K562 (cell line): ENCODE measurements around the gene DLGAP3. TPM values are rescaled to one million over a fixed set of nuclear protein-coding genes. Genes with fewer than 3 reads are reported as not detected.
A peak's percentile ranks its signal among the peaks of the same experiment; 100 is the strongest.

ENCODE experiments used
- CHD1 ChIP-seq: fragments of 200-600 bp; sonication (generic); IDR thresholded peaks from one replicate; pipeline ENCODE4 v1.6.1; 2012; ENCODE audit warnings: mild to moderate bottlenecking, moderate library complexity, low read length, inconsistent platforms
- E4F1 ChIP-seq: fragments of 250-450 bp; sonication (Bioruptor Pico); IDR thresholded peaks from 2 replicates; pipeline ENCODE4 v1.5.0; 2021; ENCODE audit warnings: mild to moderate bottlenecking, borderline replicate concordance
- GTF2E2 ChIP-seq: fragments of 200-800 bp; sonication (Bioruptor generic); IDR thresholded peaks from 2 replicates; pipeline ENCODE4 v1.6.1; 2016; ENCODE audit warnings: missing genetic modification characterization, missing compliant biosample characterization
- LCOR ChIP-seq: sonication (generic); formaldehyde crosslinking; IDR thresholded peaks from 2 replicates; pipeline ENCODE4 v1.8.0; 2022; ENCODE audit warnings: mild to moderate bottlenecking, missing genetic modification reagents
- MAFK ChIP-seq: IDR thresholded peaks from 2 replicates; pipeline ENCODE4 v1.6.1; 2011; ENCODE audit warnings: low read length, improper control_type of control experiment
- MEF2D ChIP-seq: conservative IDR thresholded peaks from 2 replicates; pipeline ENCODE4 v1.6.1; 2016; ENCODE audit warnings: low read depth, missing genetic modification characterization, missing compliant biosample characterization
- MLX ChIP-seq, 2 experiments: fragments of 450-650 bp in 1 of 2; sonication (generic) in 1 of 2; formaldehyde crosslinking; conservative IDR thresholded peaks; 2 replicates each; pipeline versions ENCODE4 v1.4.0 to v1.8.1; 2020 to 2022; ENCODE audit warnings: mild to moderate bottlenecking in 1 of 2, missing genetic modification reagents in 1 of 2
- NFRKB ChIP-seq: fragments of 450-650 bp; IDR thresholded peaks from 2 replicates; pipeline ENCODE4 v1.6.1; 2016; ENCODE audit warnings: low read depth
- NR3C1 ChIP-seq: sonication (generic); formaldehyde crosslinking; IDR thresholded peaks from 2 replicates; pipeline ENCODE4 v1.8.1; 2022; ENCODE audit warnings: missing genetic modification reagents
- PURB ChIP-seq: sonication (generic); formaldehyde crosslinking; IDR thresholded peaks from 2 replicates; pipeline ENCODE4 v1.9.0; 2021; ENCODE audit warnings: low read depth, mild to moderate bottlenecking, missing genetic modification reagents
- RBM25 ChIP-seq: fragments of 200-400 bp; formaldehyde crosslinking; IDR thresholded peaks from 2 replicates; pipeline ENCODE4 v1.6.1; 2018; ENCODE audit warnings: low read length, low read depth, moderate library complexity; ENCODE audit not compliant: severe bottlenecking
- TAF7 ChIP-seq: fragments of 450-650 bp; IDR thresholded peaks from 2 replicates; pipeline ENCODE4 v1.6.1; 2016; ENCODE audit warnings: missing genetic modification characterization, missing compliant biosample characterization
- ZBTB7A ChIP-seq: IDR thresholded peaks from 2 replicates; pipeline ENCODE4 v1.6.1; 2011; ENCODE audit warnings: low read depth, mild to moderate bottlenecking, low read length, moderate library complexity, borderline replicate concordance; ENCODE audit not compliant: control insufficient read depth
- ZFP1 ChIP-seq: fragments of 450-650 bp; formaldehyde crosslinking; IDR thresholded peaks from 2 replicates; pipeline ENCODE4 v1.4.0; 2020; ENCODE audit warnings: mild to moderate bottlenecking, mixed read lengths
- ZNF511 ChIP-seq: sonication (generic); formaldehyde crosslinking; IDR thresholded peaks from 2 replicates; pipeline ENCODE4 v1.8.0; 2022; ENCODE audit warnings: mild to moderate bottlenecking, missing genetic modification reagents
- ZNF592 ChIP-seq: fragments of 450-650 bp; IDR thresholded peaks from 2 replicates; pipeline ENCODE4 v1.6.1; 2017; ENCODE audit warnings: antibody characterized with exemption, mild to moderate bottlenecking
- polyA plus RNA-seq, 8 experiments: library from polyadenylated mRNA; depleted of rRNA in 4 of 8; stranded (reverse) in 5 of 8; unstranded in 3 of 8; fragments of >200 nt; fragmentation: Nextera tagmentation in 2 of 8; fragmentation: Illumina TruSeq in 1 of 8; extraction: Ambion mirVana in 2 of 8; extraction: Trizol in 1 of 8; gene quantifications; 2 replicates each; pipeline versions ENCODE4 v1.2.1 to v1.2.3, GENCODE V29; 2011 to 2014; ENCODE audit warnings: inconsistent platforms in 1 of 8, missing spikeins in 1 of 8
- total RNA-seq, 7 experiments: library from RNA; depleted of rRNA in 6 of 7; stranded (reverse); fragments of >200 nt in 6 of 7; fragmentation: Illumina TruSeq in 2 of 7; extraction: Trizol in 2 of 7; gene quantifications; 2 replicates each; pipeline versions ENCODE4 v1.2.1 to v1.2.3, GENCODE V29; 2011 to 2021; ENCODE audit warnings: low replicate concordance in 1 of 7
- TF ChIP-seq, protein P1 (sequence below): fragments of 450-650 bp; formaldehyde crosslinking; IDR thresholded peaks from 2 replicates; pipeline ENCODE4 v1.4.0; 2020; ENCODE audit warnings: mild to moderate bottlenecking

Gene DLGAP3
- total and polyA plus RNA-seq, 9 of the 15 experiments (the other 6 are each of a cell fraction or from before 2014, with no cell fraction given): 0.01 to 0.16 (median 0.07) TPM; not detected in 6

DNA sequence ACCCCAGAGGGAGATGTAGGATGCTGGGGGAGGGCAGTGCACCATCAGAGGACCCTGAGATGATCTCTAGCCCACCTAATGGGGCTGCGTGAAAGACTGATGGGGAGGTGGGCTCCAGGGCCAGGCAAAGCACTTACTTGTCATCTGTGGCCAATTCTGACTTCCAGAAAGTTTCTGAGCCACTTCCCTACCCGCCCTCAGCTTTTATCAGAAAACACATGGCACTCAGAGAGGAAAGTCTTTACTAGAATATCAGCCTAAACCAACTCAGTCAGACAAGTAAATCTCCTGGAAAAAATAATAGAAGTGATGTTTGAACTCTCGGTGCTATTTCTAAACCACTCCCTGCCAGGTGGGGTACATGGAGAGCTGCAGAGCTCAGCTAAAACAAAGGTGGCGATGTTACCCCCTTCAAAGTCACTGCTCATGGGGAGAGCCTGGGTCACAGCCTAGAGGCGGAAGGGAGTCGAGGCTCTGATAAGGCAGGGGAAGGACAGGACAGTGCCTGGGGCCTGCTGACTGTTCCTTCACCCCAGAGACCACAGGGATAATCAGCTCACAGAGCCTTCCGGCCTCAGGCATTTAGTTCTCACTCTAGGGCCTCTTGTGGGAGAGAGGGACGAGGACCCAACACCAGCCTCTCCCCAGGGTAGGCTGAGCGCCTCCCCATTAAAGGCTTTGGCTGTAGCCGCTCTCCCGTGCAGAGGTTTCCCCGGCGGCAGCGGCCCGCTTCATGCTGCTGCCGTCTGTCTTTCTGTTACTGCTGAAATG, 84.1 kb downstream of the DLGAP3 start (continued):
- TF ChIP-seq E4F1 (no peak), NR3C1 (CRISPR knock-in tag) (no peak), LCOR (no peak; the same call in 1 of the 2 replicates), MAFK (no peak), ZNF592 (peak; percentile 76), PURB (CRISPR knock-in tag) (no peak), RBM25 (no peak), ZBTB7A (peak; percentile 43; the same call in 1 of the 2 replicates), TAF7 (tag) (no peak), ZFP1 (CRISPR knock-in tag) (no peak), MEF2D (tag) (no peak), NFRKB (peak; percentile 25; the same call in 1 of the 2 replicates), ZNF511 (CRISPR knock-in tag) (no peak), CHD1 (no peak), GTF2E2 (tag) (no peak), MLX (CRISPR knock-in tag; conservative IDR thresholded peaks at IDR 0.05) (no peak)
- TF ChIP-seq, protein P1, sequence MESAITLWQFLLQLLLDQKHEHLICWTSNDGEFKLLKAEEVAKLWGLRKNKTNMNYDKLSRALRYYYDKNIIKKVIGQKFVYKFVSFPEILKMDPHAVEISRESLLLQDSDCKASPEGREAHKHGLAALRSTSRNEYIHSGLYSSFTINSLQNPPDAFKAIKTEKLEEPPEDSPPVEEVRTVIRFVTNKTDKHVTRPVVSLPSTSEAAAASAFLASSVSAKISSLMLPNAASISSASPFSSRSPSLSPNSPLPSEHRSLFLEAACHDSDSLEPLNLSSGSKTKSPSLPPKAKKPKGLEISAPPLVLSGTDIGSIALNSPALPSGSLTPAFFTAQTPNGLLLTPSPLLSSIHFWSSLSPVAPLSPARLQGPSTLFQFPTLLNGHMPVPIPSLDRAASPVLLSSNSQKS: no peak
